Endometrial microvascular endothelial cells (primary cell): Measurements from ENCODE around the gene MYO18A. TPM values are rescaled to one million over a fixed set of nuclear protein-coding genes. Genes with fewer than 3 reads are reported as not detected.
"Not testable (repeated sequence)": the region's sequence is repeated elsewhere in the genome, so short reads cannot be mapped to it uniquely, and the experiment has no call there.

Source experiments
- in situ Hi-C: cut with HindIII; loops from 2 replicates; pipeline ENCODE4 v1.10.0; 2017; ENCODE audit warnings: low sequenced_read_pairs, low pct_unique_long_range_greater_than_20kb; ENCODE audit errors: inconsistent ontology term
- total RNA-seq: library from RNA; depleted of rRNA; stranded (reverse); fragments of >200 nt; gene quantifications from one replicate; pipeline ENCODE4 v1.2.3, GENCODE V29; 2015; ENCODE audit errors: inconsistent ontology term

MYO18A gene
- total RNA-seq, result 8.3 TPM

DNA sequence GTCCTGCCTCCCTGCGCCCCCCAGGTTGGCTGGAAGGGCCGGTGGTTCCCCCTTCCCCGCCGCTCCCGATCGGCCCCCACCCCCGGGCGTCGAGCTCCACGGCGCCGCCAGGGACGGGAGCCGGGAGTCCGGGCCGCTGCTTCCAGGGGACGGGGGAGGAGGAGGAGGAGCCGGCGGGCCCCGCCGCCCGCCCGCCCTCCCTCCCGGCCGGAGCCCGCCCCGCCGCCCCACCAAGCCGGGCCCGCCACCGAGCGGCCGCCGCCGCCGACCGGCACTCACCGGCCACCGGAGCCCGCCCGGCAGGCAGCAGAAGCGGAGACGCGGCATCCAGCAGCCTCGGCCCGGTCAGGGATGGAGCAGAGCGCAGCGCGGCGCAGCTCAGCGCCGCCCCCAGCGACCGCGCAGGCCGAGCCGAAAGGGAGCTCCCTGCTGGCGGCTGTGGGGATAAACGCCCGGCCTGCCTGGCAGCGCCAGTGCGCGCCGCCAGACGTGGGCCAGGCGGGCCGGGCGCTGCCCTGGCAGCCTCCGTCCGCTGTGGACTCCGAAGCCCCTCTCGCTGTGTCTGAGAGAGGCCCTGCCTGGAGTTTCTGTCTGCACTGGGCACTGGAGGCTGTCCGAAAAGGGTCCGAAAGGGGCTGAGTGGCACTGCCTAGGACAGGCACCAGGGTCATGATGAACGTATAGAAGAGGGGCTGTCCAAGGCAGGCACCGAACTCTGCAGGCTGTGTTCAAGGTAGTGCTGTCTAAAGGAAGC is at the start of gene MYO18A:
Gene MYO18A, minus strand, starts transcription at position 365 of the 754 bp plus-strand sequence. CDS start 13,458 bp downstream, outside the sequence.
- in situ Hi-C loops, result no loop called here

- in situ Hi-C loops, result no loop called here
These were observed 45.2 kb upstream of the MYO18A start for GRCh38 chr17:29225396-29225795.

DNA sequence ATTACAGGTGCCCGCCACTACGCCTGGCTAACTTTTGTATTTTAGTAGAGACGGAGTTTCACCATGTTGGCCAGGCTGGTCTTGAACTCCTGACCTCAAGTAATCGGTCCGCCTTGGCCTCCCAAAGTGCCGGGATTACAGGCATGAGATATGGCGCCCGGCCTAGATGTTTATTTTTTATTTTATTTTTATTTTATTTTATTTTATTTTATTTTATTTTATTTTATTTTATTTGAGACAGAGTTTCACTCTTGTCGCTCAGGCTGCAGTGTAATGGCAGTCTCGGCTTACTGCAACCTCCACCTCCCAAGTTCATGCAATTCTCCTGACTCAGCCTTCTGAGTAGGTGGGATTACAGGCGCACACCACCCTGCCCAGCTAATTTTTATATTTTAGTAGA is 41.1 kb upstream of the MYO18A start:
- in situ Hi-C loops, result not testable (repeated sequence)

DNA sequence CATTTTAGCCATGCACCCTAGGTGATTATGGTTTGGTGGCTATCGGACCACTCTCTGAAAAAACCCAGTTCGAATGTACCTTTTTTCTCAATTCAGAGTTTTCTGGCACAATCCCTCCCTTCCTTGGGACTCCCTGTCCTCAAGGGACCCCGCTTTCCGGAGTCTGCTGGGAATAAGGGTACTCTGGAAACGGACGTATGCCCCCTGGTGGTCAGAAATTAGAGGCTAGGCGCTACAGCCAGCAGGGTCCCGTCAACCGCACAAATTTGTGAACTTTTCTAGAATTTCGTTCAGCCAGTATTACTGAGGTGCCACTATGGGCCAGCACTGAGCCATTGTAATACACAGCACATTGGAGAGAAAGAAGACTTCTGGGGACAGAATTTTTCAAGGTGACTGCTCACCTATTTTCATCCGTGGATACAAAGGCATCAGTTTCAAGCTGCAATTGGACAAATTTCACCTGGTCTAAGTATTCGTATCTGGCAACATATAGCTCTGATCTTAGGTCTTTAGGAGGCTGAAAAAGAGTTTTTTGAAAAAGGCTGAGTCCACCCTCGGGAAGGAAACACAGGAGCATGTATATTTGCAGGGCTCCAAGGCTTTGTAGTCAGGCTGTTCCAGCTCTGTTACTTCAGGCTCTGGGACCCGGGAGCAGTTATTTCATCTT is 39.3 kb upstream of the MYO18A start:
- in situ Hi-C loops, result no loop called here

GRCh38 chr17:29216856-29217255 is 36.7 kb upstream of the MYO18A start:
- in situ Hi-C loops, result no loop called here

DNA sequence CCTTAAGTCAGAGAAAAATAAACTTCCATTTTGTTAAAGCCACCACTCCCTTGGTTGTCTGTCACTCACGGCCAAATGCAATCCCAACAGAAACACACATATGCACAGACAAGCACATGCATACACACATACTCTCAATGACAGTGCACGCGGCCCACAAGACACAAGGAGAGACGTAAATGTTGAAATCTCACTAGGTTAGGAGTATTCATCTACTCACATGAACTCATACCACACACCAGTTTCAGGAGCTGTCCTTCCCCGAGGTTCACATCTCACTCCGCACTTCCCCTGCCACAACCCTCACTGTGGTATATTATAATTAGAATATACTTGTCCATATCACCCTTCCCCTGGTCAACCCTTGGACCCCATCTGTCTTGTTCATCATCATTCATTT is 36.0 kb upstream of the MYO18A start:
- in situ Hi-C loops, result no loop called here

DNA sequence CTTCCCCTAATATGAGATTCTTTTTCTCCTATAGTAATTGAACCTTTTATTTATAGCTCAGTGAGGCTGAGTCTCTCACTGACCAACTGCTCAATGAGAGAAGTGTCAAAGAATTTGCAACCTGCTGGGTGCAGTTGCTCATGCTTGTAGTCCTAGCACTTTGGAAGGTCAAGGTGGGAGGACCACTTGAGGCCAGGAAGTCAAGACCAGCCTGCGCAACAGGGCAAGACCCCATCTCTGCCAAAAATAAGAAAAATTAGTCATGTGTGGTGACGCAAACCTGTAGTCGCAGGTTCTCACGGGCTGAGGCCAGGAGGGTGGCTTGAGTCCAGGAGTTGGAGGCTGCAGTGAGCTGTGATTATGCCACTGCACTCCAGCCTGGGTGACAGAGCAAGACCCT is 35.5 kb upstream of the MYO18A start:
- in situ Hi-C loops, result no loop called here

DNA sequence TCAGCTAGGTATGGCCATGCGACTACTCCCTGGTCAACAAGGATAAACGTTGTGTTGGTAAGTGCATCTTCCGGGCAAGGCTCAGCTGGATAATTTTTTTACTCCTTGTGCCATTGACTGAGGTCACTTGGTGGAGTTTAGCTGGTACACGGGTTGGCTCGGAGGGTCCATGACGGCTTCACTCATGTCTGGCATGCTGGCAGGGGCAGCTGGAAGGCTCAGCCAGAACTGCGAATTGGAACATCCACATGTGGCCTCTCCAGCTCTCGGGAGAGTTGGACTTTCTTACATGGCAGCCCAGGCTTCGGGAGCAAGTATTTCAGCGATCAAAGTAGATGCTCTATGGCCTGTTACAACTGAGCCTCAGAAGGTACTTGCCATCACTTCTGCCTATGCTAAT is 35.0 kb upstream of the MYO18A start:
- in situ Hi-C loops, result no loop called here

GRCh38 chr17:29214215-29215146 is 34.3 kb upstream of the MYO18A start:
- in situ Hi-C loops, result no loop called here

GRCh38 chr17:29212681-29213121 is 32.5 kb upstream of the MYO18A start:
- in situ Hi-C loops, result no loop called here

DNA sequence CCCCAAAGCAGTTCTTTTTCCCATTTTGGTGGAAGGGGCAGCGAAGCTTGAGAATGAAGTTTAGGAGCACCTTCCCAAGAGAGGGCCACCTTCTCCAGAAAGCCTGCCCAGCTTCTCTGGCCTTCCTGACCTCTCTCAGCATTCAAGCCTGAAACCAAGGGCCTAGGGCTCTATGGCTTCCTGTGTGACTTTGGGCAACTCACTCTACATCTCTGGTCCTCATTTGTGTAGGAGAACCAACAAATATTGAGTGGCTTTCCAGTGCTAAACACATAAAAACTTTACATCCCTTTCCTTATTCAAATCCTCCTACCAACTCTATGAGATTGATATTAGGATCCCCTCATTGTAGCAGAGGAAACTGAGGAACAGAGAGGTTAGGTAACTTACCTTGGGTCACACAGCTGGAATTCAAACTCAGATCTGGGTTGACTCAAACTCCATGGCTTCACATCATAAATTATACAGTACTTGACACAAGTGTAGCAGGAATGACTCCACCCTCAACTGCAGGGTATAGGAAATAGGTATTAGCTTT is 32.0 kb upstream of the MYO18A start:
- in situ Hi-C loops, result no loop called here

DNA sequence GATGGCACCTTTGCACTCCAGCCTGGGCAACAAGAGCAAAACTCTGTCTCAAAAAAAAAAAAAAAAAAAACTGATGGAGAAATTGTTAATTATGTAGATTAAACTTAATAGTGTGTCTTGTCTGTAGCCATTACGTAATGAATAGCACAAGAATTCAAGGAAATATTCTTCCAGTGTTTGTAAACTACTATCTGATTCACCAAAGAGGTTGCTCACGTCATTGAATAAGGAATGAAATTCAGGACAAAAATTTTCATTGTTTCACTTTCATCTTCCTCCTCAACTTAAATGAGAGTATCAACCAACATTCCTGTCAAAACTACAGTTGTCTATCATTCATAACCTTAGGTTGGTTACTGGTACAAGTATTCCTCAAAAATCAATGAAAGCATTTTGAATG is 30.7 kb upstream of the MYO18A start:
- in situ Hi-C loops, result no loop called here

DNA sequence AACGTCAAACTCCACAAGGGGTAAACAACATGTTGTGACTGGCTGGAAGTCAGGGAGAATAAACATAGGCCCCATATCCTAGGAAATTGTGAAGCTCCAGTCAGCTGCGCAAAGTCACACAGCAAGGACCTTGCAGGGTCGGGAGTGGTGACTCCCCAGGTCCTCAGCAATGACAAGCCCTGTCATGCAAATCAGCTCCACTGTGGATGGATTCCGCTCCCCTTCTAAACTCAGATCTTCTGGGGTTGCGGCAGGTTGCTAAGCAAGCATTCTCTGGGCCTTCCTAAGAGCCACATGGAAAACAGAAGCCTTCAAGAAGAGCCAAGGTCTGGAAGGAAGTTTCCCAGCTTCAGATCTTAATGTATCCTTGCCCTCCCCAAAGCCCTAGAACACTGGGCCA is 28.9 kb upstream of the MYO18A start:
- in situ Hi-C loops, result no loop called here

DNA sequence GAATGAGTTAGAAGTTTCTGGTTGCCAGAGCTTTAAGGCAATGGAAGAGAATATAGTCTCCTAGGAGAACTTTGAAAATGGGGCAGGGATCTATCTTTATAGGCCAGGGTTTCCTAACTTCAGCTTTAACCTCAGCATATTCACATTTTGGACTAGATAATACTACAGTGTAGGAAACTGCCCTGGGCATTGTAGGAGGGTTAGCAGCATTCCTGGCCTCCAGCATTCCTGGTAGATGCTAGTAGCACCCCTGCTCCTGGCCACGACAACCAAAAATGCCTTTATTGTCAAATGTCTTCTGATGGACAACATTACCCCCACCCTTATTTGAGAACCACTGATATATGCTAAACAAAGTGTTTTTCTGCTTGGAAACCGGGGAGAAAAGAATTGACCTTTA is 27.8 kb upstream of the MYO18A start:
- in situ Hi-C loops, result no loop called here

GRCh38 chr17:29205047-29205446 is 24.8 kb upstream of the MYO18A start:
- in situ Hi-C loops, result no loop called here

DNA sequence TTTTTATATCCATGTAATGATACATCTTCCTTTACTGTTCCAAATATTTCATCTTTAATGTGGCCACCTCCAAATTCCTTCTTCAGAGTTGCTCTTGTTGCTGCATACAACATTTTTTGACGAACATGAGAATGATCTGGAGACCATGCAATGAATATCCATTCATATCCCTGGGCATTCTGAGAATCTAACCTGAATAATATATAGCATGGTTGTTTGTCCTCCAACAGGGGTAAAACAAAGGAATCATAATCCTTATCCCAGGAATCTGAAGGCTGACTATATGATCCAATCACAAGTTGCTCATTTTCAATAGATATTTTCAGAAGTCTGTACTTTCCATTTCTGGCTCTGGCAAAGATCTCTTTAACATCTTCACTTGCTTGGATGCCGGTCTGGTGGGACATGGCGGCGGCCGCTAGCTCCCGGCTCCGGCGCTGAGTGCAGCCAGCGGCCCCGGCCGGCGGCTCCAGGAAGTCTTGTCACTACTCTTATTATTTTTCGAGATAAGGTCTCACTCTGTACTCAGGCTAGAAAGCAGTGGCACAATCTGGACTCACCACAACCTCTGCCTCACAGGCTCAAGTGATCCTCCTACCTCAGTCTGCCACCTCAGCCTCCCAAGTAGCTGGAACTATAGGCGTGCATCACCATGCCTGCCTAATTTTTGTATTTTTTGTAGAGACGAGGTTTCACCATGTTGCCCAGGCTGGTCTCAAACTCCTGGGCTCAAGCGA is 24.0 kb upstream of the MYO18A start:
- in situ Hi-C loops, result not testable (repeated sequence)

GRCh38 chr17:29197516-29198272 is 17.5 kb upstream of the MYO18A start:
- in situ Hi-C loops, result no loop called here
